GM13977 (cell line): ENCODE results near the gene TULP4.

Source experiments
- DNase-seq: peaks from one replicate; pipeline ENCODE4 v3.0.0; 2012; ENCODE audit warnings: low spot score
- CTCF ChIP-seq: IDR thresholded peaks from 2 replicates; pipeline ENCODE4 v1.5.1; 2012; ENCODE audit warnings: mild to moderate bottlenecking, control low read depth; ENCODE audit not compliant: insufficient read depth; ENCODE audit errors: extremely low read depth, missing control alignments
- in situ Hi-C: fragments of 300-500 bp; cut with MboI; formaldehyde crosslinking; loops from one replicate; pipeline ENCODE4 v1.12.0; 2022; ENCODE audit warnings: low sequenced_read_pairs, low pct_unique_long_range_greater_than_20kb, mixed read lengths, inconsistent platforms; ENCODE audit not compliant: unreplicated experiment

The TULP4 gene

GRCh38 chr6:158460602-158461169 lies 148.4 kb downstream of the TULP4 start:
- DNase-seq = no peak
- in situ Hi-C loops = no loop called here
- TF ChIP-seq CTCF = no peak

GRCh38 chr6:158461954-158462353 lies 149.7 kb downstream of the TULP4 start:
- no peak for TF ChIP-seq CTCF
- DNase-seq = no peak
- in situ Hi-C loops = no loop called here

- in situ Hi-C loops = no loop called here
- TF ChIP-seq CTCF = no peak
- DNase-seq = no peak
Measured at GRCh38 chr6:158464483-158464882, 152.2 kb downstream of the TULP4 start.

- in situ Hi-C loops = no loop called here
- DNase-seq = no peak
- TF ChIP-seq CTCF = no peak
Measured at GRCh38 chr6:158465257-158465656, 153.0 kb downstream of the TULP4 start.

- in situ Hi-C loops = no loop called here
- TF ChIP-seq CTCF = no peak
- DNase-seq = no peak
Measured at GRCh38 chr6:158465747-158466146, 153.5 kb downstream of the TULP4 start.

- in situ Hi-C loops = no loop called here
- DNase-seq = no peak
Measured at GRCh38 chr6:158467923-158468322, 155.7 kb downstream of the TULP4 start.

More at GRCh38 chr6:158467923-158468322, 155.7 kb downstream of the TULP4 start:
- no peak for TF ChIP-seq CTCF
